Trophoblast cell (in vitro differentiated cells and primary cell): Measurements from ENCODE around the gene PDE10A.

ENCODE experiments used
- DNase-seq, 2 donors: peaks; one replicate each; pipeline ENCODE4 v3.0.0-alpha.2; 2016
- H2AFZ ChIP-seq: 2 replicates; pipeline ENCODE4 v1.6.1; 2013; ENCODE audit warnings: low read length, moderate library complexity, mild to moderate bottlenecking; ENCODE audit not compliant: insufficient read depth, poor library complexity
- H2AK5ac ChIP-seq: 2 replicates; pipeline ENCODE4 v1.6.1; 2013; ENCODE audit warnings: mild to moderate bottlenecking, low read length
- H2BK120ac ChIP-seq: 2 replicates; pipeline ENCODE4 v1.6.1; 2013; ENCODE audit warnings: low read length, mild to moderate bottlenecking, moderate library complexity; ENCODE audit not compliant: insufficient read depth, poor library complexity
- H2BK12ac ChIP-seq: 2 replicates; pipeline ENCODE4 v1.6.1; 2013; ENCODE audit warnings: mild to moderate bottlenecking, low read length, moderate library complexity
- H2BK5ac ChIP-seq: 2 replicates; pipeline ENCODE4 v1.6.1; 2013; ENCODE audit warnings: low read length, low read depth, moderate library complexity, mild to moderate bottlenecking; ENCODE audit not compliant: poor library complexity
- H3K14ac ChIP-seq: 2 replicates; pipeline ENCODE4 v1.6.1; 2013; ENCODE audit warnings: mild to moderate bottlenecking, low read length
- H3K18ac ChIP-seq: 2 replicates; pipeline ENCODE4 v1.6.1; 2013; ENCODE audit warnings: mild to moderate bottlenecking, low read length
- H3K23ac ChIP-seq: 2 replicates; pipeline ENCODE4 v1.6.1; 2013; ENCODE audit warnings: low read length
- H3K27ac ChIP-seq: 2 replicates; pipeline ENCODE4 v1.5.1; 2013; ENCODE audit warnings: low read depth, mild to moderate bottlenecking, inconsistent platforms, low read length, moderate library complexity
- H3K27me3 ChIP-seq: 2 replicates; pipeline ENCODE4 v1.6.1; 2013; ENCODE audit warnings: inconsistent platforms, mild to moderate bottlenecking, low read length, moderate library complexity; ENCODE audit not compliant: insufficient read depth
- H3K36me3 ChIP-seq, 2 experiments: 1 replicate in 1 of 2; 2 replicates in 1 of 2; pipeline ENCODE4 v1.6.1; 2013; ENCODE audit warnings: low read length in 2 of 2, mild to moderate bottlenecking in 2 of 2, moderate library complexity in 1 of 2; ENCODE audit not compliant: insufficient read depth in 2 of 2, control insufficient read depth in 1 of 2
- H3K4ac ChIP-seq: 2 replicates; pipeline ENCODE4 v1.6.1; 2013; ENCODE audit warnings: low read depth, mild to moderate bottlenecking, low read length, moderate library complexity
- H3K4me1 ChIP-seq, 2 experiments: 1 replicate in 1 of 2; 2 replicates in 1 of 2; pipeline ENCODE4 v1.6.1; 2013; ENCODE audit warnings: low read length in 2 of 2, mild to moderate bottlenecking in 2 of 2, moderate library complexity in 1 of 2; ENCODE audit not compliant: insufficient read depth in 2 of 2, control insufficient read depth in 1 of 2
- H3K4me2 ChIP-seq: 2 replicates; pipeline ENCODE4 v1.6.1; 2013; ENCODE audit warnings: inconsistent platforms, mild to moderate bottlenecking, low read length, moderate library complexity
- H3K4me3 ChIP-seq: 2 replicates; pipeline ENCODE4 v1.5.1; 2013; ENCODE audit warnings: mild to moderate bottlenecking, low read depth, low read length, inconsistent platforms
- H3K79me1 ChIP-seq: one replicate; pipeline ENCODE4 v1.6.1; 2013; ENCODE audit warnings: low read length
- H3K79me2 ChIP-seq: 2 replicates; pipeline ENCODE4 v1.6.1; 2013; ENCODE audit warnings: low read length, mild to moderate bottlenecking; ENCODE audit not compliant: control insufficient read depth, insufficient read depth, poor library complexity
- H3K9ac ChIP-seq: 2 replicates; pipeline ENCODE4 v1.6.1; 2013; ENCODE audit warnings: mild to moderate bottlenecking, low read length
- H3K9me3 ChIP-seq: 2 replicates; pipeline ENCODE4 v1.6.1; 2013; ENCODE audit warnings: low read depth, mild to moderate bottlenecking, control low read depth, inconsistent platforms, low read length; ENCODE audit not compliant: insufficient read depth
- H4K12ac ChIP-seq: 2 replicates; pipeline ENCODE4 v1.6.1; 2013; ENCODE audit warnings: low read depth, mild to moderate bottlenecking, low read length, moderate library complexity
- H4K8ac ChIP-seq: 2 replicates; pipeline ENCODE4 v1.6.1; 2013; ENCODE audit warnings: low read depth, mild to moderate bottlenecking, low read length, moderate library complexity
- H4K91ac ChIP-seq: one replicate; pipeline ENCODE4 v1.6.1; 2013; ENCODE audit warnings: low read depth, mild to moderate bottlenecking, low read length, moderate library complexity
- WGBS: extraction: QIAGEN DNeasy Blood & Tissue Kit; methylation state at CpG from one replicate; pipeline ENCODE4 v1.1.7; 2013; ENCODE audit warnings: missing lambda C conversion rate; ENCODE audit not compliant: insufficient read length, insufficient coverage; ENCODE audit errors: extremely low coverage; 5-methylcytosine and 5-hydroxymethylcytosine counted together

PDE10A gene

GRCh38 chr6:165481921-165482320 lies 181.1 kb downstream of the PDE10A start:
- Histone ChIP-seq H3K23ac (no peak overlapping the region), H3K4me1 (peaks cover 0 to 3% of the 10 kb centered on the region in 2 experiments), H2BK12ac (no peak overlapping the region), H3K27me3 (no peaks in the 10 kb centered on the region), H3K36me3 (no peaks in the 10 kb centered on the region), H3K4ac (no peak overlapping the region), H3K4me2 (no peak overlapping the region), H3K9me3 (no peaks in the 10 kb centered on the region), H2BK5ac (no peak overlapping the region), H3K14ac (no peak overlapping the region), H3K4me3 (no peak overlapping the region), H2AFZ (no peak overlapping the region), H3K18ac (no peak overlapping the region), H2BK120ac (no peak overlapping the region), H4K91ac (no peak overlapping the region), H4K12ac (no peak overlapping the region), H3K79me1 (no peaks in the 10 kb centered on the region), H3K27ac (no peak overlapping the region), H3K9ac (no peak overlapping the region), H2AK5ac (no peak overlapping the region), H4K8ac (no peak overlapping the region), H3K79me2 (no peaks in the 10 kb centered on the region)
- DNase-seq, result no peak
- WGBS, result no CpG with 5 or more reads among the region's 4 CpGs

GRCh38 chr6:165480916-165481315 lies 182.1 kb downstream of the PDE10A start:
- Histone ChIP-seq H3K4ac (no peak overlapping the region), H3K18ac (no peak overlapping the region), H3K9me3 (no peaks in the 10 kb centered on the region), H3K79me2 (no peaks in the 10 kb centered on the region), H3K4me3 (no peak overlapping the region), H3K23ac (no peak overlapping the region), H3K14ac (no peak overlapping the region), H4K91ac (no peak overlapping the region), H2AK5ac (no peak overlapping the region), H3K4me1 (peaks cover 0 to 3% of the 10 kb centered on the region in 2 experiments), H4K12ac (no peak overlapping the region), H3K9ac (no peak overlapping the region), H3K36me3 (no peaks in the 10 kb centered on the region), H3K27me3 (no peaks in the 10 kb centered on the region), H2BK120ac (no peak overlapping the region), H3K27ac (no peak overlapping the region), H4K8ac (no peak overlapping the region), H2BK12ac (no peak overlapping the region), H3K4me2 (no peak overlapping the region), H2BK5ac (no peak overlapping the region), H2AFZ (no peak overlapping the region), H3K79me1 (no peaks in the 10 kb centered on the region)
- WGBS, result no CpG with 5 or more reads among the region's 3 CpGs
- DNase-seq, result no peak

- Histone ChIP-seq H3K9ac (no peak overlapping the region), H3K79me1 (no peaks in the 10 kb centered on the region), H4K91ac (no peak overlapping the region), H3K4me2 (peak overlapping the region; percentile 39), H3K27me3 (no peaks in the 10 kb centered on the region), H4K8ac (no peak overlapping the region), H3K27ac (no peak overlapping the region), H3K4ac (no peak overlapping the region), H3K9me3 (no peaks in the 10 kb centered on the region), H3K4me1 (peaks cover 0 to 3% of the 10 kb centered on the region in 2 experiments), H2BK5ac (no peak overlapping the region), H3K4me3 (no peak overlapping the region), H3K79me2 (no peaks in the 10 kb centered on the region), H3K36me3 (no peaks in the 10 kb centered on the region), H2BK120ac (no peak overlapping the region), H3K14ac (no peak overlapping the region), H3K23ac (no peak overlapping the region), H2BK12ac (no peak overlapping the region), H3K18ac (no peak overlapping the region), H2AFZ (no peak overlapping the region), H2AK5ac (no peak overlapping the region), H4K12ac (no peak overlapping the region)
- WGBS, result no CpG with 5 or more reads among the region's 1 CpG
- no peak for DNase-seq
Observed at GRCh38 chr6:165478581-165478980, 184.5 kb downstream of the PDE10A start.

GRCh38 chr6:165469483-165469882 lies 193.6 kb downstream of the PDE10A start:
- Histone ChIP-seq H2AFZ (no peak overlapping the region), H2AK5ac (no peak overlapping the region)
- DNase-seq, result peak in 1 of 2 donors; percentile 13

More at GRCh38 chr6:165469483-165469882, 193.6 kb downstream of the PDE10A start:
- Histone ChIP-seq H3K23ac (no peak overlapping the region), H3K27ac (no peak overlapping the region), H2BK120ac (no peak overlapping the region), H3K4me3 (no peak overlapping the region), H4K12ac (no peak overlapping the region), H3K9ac (no peak overlapping the region), H2BK5ac (no peak overlapping the region), H3K18ac (no peak overlapping the region), H3K4me2 (no peak overlapping the region), H3K79me2 (no peaks in the 10 kb centered on the region), H3K4ac (no peak overlapping the region), H3K4me1 (no peaks in the 10 kb centered on the region), H3K36me3 (no peaks in the 10 kb centered on the region), H3K14ac (no peak overlapping the region), H4K8ac (no peak overlapping the region), H4K91ac (no peak overlapping the region), H3K27me3 (no peaks in the 10 kb centered on the region), H3K9me3 (no peaks in the 10 kb centered on the region), H2BK12ac (no peak overlapping the region), H3K79me1 (no peaks in the 10 kb centered on the region)
- WGBS, result no CpG with 5 or more reads among the region's 4 CpGs
